ENCODE measurements around the gene LYL1. TPM values are rescaled to one million over a fixed set of nuclear protein-coding genes. Genes with fewer than 3 reads are reported as not detected.

Gene LYL1
- total and polyA plus RNA-seq, 2 of the 4 experiments (the other 2 are of a cell fraction), result 0.36 to 0.39 TPM

GRCh38 chr19:13073263-13073662, 29.4 kb downstream of the LYL1 start:
- DNase-seq (no peak), ATAC-seq (ENCODE audit: low read depth) (no peak)
- Histone ChIP-seq H3K27ac (ENCODE audit: insufficient read depth, low read length) (no peak overlapping the region), H3K4me2 (ENCODE audit: low read depth, low read length) (no peak overlapping the region), H3K23ac (ENCODE audit: low read depth, low read length) (no peak overlapping the region), H4K91ac (ENCODE audit: insufficient read depth, low read depth, low read length) (no peak overlapping the region), H2BK120ac (ENCODE audit: low read depth, low read length) (no peak overlapping the region), H4K20me1 (ENCODE audit: insufficient read depth, low read length) (peaks cover 25% of the 10 kb centered on the region), H3K4ac (ENCODE audit: low read depth, low read length) (no peak overlapping the region), H2BK15ac (ENCODE audit: low read depth, low read length) (no peak overlapping the region), H3K4me3 (ENCODE audit: insufficient read depth, low read depth, low read length) (no peak overlapping the region), H3K9me3 (ENCODE audit: control insufficient read depth, insufficient read depth, low read length) (no peaks in the 10 kb centered on the region), H3K27me3 (ENCODE audit: control insufficient read depth, insufficient read depth, low read length) (no peaks in the 10 kb centered on the region), H2AK9ac (replicated peaks; ENCODE audit: low read depth, low read length, poor library complexity) (no peak overlapping the region), H4K5ac (ENCODE audit: low read depth, low read length) (no peak overlapping the region), H2AFZ (replicated peaks; ENCODE audit: low read length, poor library complexity) (no peak overlapping the region), H3K4me1 (ENCODE audit: control insufficient read depth, insufficient read depth, low read length) (peaks cover 14% of the 10 kb centered on the region; the same call in 1 of the 2 replicates), H3K9ac (ENCODE audit: low read depth, low read length) (no peak overlapping the region), H2BK5ac (ENCODE audit: low read depth, low read length, poor library complexity, severe bottlenecking) (no peak overlapping the region), H3K18ac (ENCODE audit: low read depth, low read length) (no peak overlapping the region), H3K56ac (ENCODE audit: extremely low read depth, insufficient read depth, low read length) (no peak overlapping the region), H2BK20ac (ENCODE audit: low read depth, low read length) (no peak overlapping the region), H3K79me1 (ENCODE audit: low read depth in 1 of 2, low read length in 2 of 2) (peaks cover 8 to 29% of the 10 kb centered on the region in 2 experiments; a peak in 3 of 4 replicates), H2AK5ac (ENCODE audit: low read depth, low read length) (no peak overlapping the region), H3K36me3 (ENCODE audit: control insufficient read depth, insufficient read depth, low read length) (peaks cover 39% of the 10 kb centered on the region), H3K9me1 (ENCODE audit: insufficient read depth, low read length) (no peaks in the 10 kb centered on the region), H4K8ac (ENCODE audit: low read depth in 2 of 2, low read length in 2 of 2) (no peak overlapping the region), H3K14ac (replicated peaks; ENCODE audit: low read depth, low read length) (no peak overlapping the region)
- ChIA-PET POLR2A (ENCODE audit: unreplicated experiment) (no interaction called here), CTCF (interaction anchor here (1.3 kb wide), 1 partner anchor 12 kb away, joined by 3 read pairs; no protein-coding TSS in a partner anchor)
- TF ChIP-seq RCOR1 (IDR thresholded peaks at IDR 0.05; ENCODE audit: insufficient replicate concordance, low read length) (no peak), ELK1 (IDR thresholded peaks at IDR 0.05; ENCODE audit: borderline replicate concordance, low read depth, low read length) (no peak), NFE2L2 (IDR thresholded peaks at IDR 0.05; ENCODE audit: low read depth, low read length) (no peak), MAZ (IDR thresholded peaks at IDR 0.05; ENCODE audit: borderline replicate concordance, low read depth, low read length) (no peak)
- TF ChIP-seq, protein P1, sequence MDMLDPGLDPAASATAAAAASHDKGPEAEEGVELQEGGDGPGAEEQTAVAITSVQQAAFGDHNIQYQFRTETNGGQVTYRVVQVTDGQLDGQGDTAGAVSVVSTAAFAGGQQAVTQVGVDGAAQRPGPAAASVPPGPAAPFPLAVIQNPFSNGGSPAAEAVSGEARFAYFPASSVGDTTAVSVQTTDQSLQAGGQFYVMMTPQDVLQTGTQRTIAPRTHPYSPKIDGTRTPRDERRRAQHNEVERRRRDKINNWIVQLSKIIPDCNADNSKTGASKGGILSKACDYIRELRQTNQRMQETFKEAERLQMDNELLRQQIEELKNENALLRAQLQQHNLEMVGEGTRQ (IDR thresholded peaks at IDR 0.05; ENCODE audit: low read depth, low read length), result no peak
- no TSS peak for BruUV-seq (replicated peaks)
- intact Hi-C loops (cut with micrococcal nuclease) (no loop called here), in situ Hi-C loops (cut with MboI; ENCODE audit: low sequenced_read_pairs) (no loop called here), dilution Hi-C loops (cut with HindIII; ENCODE audit: low sequenced_read_pairs, unreplicated experiment) (no loop called here)
- WGBS, 2 experiments (ENCODE audit: extremely low coverage in 2 of 2, insufficient read length in 1 of 2), result no CpG with 5 or more reads among the region's 5 CpGs
